C4-2B (cell line): ENCODE results near the gene ARL15.

Source experiments
- ZFX ChIP-seq: fragments of 450-650 bp; IDR thresholded peaks from 2 replicates; pipeline ENCODE4 v1.6.1; 2017
- TF ChIP-seq, protein P1 (sequence below): fragments of 450-650 bp; conservative IDR thresholded peaks from 2 replicates; pipeline ENCODE4 v1.5.1; 2017; ENCODE audit warnings: mild to moderate bottlenecking

- TF ChIP-seq, protein P1, sequence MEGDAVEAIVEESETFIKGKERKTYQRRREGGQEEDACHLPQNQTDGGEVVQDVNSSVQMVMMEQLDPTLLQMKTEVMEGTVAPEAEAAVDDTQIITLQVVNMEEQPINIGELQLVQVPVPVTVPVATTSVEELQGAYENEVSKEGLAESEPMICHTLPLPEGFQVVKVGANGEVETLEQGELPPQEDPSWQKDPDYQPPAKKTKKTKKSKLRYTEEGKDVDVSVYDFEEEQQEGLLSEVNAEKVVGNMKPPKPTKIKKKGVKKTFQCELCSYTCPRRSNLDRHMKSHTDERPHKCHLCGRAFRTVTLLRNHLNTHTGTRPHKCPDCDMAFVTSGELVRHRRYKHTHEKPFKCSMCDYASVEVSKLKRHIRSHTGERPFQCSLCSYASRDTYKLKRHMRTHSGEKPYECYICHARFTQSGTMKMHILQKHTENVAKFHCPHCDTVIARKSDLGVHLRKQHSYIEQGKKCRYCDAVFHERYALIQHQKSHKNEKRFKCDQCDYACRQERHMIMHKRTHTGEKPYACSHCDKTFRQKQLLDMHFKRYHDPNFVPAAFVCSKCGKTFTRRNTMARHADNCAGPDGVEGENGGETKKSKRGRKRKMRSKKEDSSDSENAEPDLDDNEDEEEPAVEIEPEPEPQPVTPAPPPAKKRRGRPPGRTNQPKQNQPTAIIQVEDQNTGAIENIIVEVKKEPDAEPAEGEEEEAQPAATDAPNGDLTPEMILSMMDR: no peak
- no peak for TF ChIP-seq ZFX
These were observed 30.4 kb downstream of the ARL15 start for GRCh38 chr5:54279960-54280359.
